ENCODE data around the gene RREB1.

GRCh38 chr6:7230327-7230691 lies 122.5 kb downstream of the RREB1 start:
- TF ChIP-seq POLR2AphosphoS5 (IDR thresholded peaks at IDR 0.05) (no peak), CTCF (IDR thresholded peaks at IDR 0.05; ENCODE audit: poor library complexity, severe bottlenecking) (no peak), EP300 (conservative IDR thresholded peaks at IDR 0.05; ENCODE audit: poor library complexity, severe bottlenecking) (no peak), REST (IDR thresholded peaks at IDR 0.05; ENCODE audit: borderline replicate concordance) (no peak), SMC3 (conservative IDR thresholded peaks at IDR 0.05; ENCODE audit: poor library complexity) (no peak), MXI1 (conservative IDR thresholded peaks at IDR 0.05; ENCODE audit: poor library complexity, severe bottlenecking) (no peak)
